Renal cortical epithelial cell (primary cell): ENCODE measurements around the gene ADGRB2. TPM values are rescaled to one million over a fixed set of nuclear protein-coding genes. Genes with fewer than 3 reads are reported as not detected.
A peak's percentile ranks its signal among the peaks of the same experiment; 100 is the strongest.

ENCODE experiments used
- DNase-seq: peaks from one replicate; pipeline ENCODE4 v3.0.0-alpha.2; 2011; ENCODE audit warnings: low read depth
- total RNA-seq: library from RNA; depleted of rRNA; stranded (reverse); fragments of >200 nt; gene quantifications from 2 replicates; pipeline ENCODE4 v1.2.3, GENCODE V29; 2014

The ADGRB2 gene
- total RNA-seq, 1 donor from 2014 or later, result 8.0 TPM

DNA sequence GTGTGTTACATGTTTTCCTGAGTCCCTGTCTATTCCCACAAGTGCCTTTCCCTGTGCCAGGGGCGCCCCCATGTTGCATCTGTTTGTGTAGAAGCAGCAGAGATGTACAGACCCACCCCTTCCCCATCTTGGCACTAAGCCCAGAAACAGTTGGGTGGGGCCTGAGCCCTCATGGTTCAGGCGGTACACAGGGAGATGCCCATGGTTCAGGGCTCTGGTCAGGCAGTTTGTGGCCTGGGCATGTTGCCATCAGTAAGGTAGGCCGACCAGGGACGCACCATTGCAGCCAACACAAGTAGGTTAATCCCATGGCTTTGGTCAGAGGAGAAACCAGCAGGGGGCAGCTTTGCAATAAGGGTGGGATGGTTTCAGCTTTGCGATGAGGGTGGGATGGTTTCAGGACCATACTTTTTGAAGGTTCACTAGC lies 914 bp upstream of the ADGRB2 start:
- DNase-seq, result peak; percentile 47

GRCh38 chr1:31763671-31764311 lies 349 bp downstream of the ADGRB2 start:
- DNase-seq, result no peak

GRCh38 chr1:31762726-31763670 lies 1.1 kb downstream of the ADGRB2 start:
- peak; percentile 15 for DNase-seq

- DNase-seq, result no peak
Measured at GRCh38 chr1:31762323-31762722, 1.8 kb downstream of the ADGRB2 start.

DNA sequence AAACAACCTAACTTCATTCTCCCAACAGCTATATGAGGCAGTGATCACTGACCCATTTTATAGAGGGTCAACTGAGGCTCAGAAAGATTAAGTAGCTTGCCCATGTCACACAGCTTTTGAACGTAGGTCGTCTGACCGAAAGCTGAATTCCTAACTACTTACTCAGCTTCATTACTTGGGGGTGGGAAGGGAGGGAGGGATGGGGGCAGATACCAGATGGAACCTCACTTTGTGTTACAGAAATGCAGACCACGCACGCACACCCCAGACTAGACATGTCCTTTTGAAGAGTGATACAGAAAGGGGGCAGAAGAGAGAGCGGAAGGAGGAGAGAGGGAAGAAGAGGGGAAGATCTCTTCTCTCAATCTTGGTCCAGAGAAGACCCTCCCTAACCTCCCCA lies 2.3 kb downstream of the ADGRB2 start:
- DNase-seq, result peak; percentile 66

DNA sequence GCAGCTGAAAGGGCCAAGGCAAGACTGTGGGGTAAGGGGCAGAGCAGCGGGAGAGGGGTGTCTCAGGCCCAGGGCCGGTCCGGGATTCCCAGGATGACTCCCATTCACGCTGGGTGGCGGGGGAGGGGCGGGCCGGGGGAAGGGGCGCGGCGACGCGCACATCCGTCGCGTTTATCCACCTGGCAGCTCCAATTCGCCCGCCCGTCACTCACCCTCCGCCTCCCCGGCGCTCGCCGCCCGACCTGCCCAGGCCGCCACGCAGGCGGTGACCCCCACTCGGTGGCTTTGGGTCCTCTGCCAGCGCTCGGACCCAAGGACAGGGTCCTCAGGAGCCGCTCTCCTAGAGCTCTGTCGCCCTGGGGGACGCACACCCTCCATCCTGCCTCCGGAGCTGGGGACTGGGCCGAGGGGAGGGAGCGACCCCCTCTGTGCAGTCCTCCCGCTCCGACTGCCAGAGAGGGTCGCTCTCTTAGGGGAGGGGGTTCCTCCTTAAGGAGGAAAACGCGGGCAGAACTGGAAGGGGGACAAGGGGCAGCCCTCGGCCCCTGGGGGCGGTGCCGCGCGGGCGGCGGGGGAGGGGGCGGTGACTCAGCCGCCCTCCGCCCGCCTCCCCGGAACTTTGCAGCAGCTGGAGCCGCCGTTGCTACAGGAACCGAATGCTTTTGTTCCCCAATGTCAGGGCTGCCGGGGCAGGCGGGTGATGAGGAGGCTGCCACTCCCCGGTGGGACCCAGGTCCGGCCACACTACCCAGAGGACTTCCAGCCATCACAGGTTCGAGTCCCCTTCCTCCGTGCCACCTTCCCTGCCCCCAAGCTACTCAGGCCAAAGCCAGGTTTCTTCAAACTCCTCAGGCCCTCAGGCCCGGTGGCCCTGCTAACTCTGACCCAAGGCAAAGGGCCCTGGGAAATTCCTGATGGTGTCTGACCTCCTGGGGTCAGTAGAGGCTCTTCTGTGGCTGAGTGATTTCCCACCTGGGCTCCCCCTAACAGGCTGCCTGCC lies 3.4 kb downstream of the ADGRB2 start:
- peak; percentile 40 for DNase-seq

- no peak for DNase-seq
Measured at GRCh38 chr1:31759298-31760023, 4.7 kb downstream of the ADGRB2 start.

GRCh38 chr1:31758823-31759222 lies 5.3 kb downstream of the ADGRB2 start:
- DNase-seq, result no peak

DNA sequence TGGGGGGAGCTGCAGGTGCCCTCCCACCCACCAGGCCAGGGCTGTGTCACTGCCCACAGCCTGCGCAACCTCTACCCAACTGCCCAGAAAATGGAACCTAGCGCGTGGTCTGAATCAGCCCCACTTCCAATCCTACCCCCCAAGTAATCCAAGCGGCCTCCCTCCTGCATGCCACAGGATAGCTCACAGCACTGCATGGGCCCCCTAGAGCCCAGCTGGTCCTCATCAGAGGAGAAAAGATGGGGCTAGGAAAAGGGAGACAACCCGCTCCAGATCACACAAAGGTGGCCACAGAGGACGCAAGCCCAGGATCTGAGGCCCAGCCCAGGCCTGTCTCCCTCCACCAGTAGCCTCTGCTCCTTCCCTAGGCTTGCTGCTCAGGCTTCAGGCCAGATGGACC lies 6.2 kb downstream of the ADGRB2 start:
- no peak for DNase-seq

- DNase-seq, result no peak
Measured at GRCh38 chr1:31757204-31757679, 6.9 kb downstream of the ADGRB2 start.

DNA sequence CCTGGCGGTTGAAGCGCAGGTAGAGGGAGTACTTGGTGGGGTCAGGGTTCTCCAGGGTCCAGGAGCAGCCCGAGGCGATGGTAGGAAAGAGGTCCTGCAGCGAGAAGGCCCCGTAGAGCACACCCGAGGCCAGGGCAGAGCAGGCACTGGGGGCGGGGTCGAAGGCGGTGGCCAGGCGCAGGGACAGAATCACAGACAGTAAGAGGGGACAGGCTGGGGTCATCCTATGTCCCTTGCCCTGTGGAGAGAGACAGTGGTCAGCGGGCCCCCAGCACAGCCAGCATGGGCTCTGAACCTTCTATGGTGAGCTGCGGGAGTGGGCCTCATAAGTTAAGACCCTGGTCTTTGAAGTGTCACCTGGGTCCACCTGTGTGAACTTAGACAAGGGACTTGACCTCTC lies 7.6 kb downstream of the ADGRB2 start:
- DNase-seq, result no peak

DNA sequence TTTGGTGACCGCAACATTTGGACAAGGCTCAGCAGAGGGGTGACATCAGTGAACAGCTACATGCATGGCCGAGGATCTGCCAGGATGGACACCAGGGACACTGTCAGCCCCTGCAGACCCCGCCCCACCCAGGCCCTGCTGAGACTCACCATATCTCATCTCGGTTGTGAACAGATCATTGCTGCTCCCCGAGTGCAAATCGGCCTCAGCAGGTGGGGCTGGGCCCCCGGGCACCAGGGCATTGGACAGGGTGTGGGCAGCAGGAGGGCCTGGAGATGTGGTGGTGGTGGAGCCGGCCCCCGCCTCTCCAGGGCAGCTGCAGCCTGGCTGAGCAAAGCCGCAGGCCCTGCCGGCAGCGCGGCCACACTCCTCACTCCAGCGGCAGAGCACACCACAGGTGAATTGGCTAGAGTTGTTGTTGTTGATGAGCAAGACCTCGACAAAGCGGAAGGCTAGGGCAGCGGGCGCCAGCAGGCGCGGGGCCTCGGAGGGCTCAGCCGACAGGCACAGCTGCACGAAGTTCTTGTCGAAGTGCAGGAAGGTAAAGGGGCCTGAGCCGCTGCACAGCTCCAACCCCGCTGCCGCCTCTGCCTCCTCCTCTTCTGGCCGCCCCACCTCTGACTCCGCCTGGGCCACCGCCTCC lies 8.2 kb downstream of the ADGRB2 start:
- DNase-seq, result no peak

- DNase-seq, result no peak
Measured at GRCh38 chr1:31755197-31755611, 8.9 kb downstream of the ADGRB2 start.

- DNase-seq, result no peak
Measured at GRCh38 chr1:31754397-31754796, 9.7 kb downstream of the ADGRB2 start.

GRCh38 chr1:31753707-31754349 lies 10.3 kb downstream of the ADGRB2 start:
- no peak for DNase-seq

DNA sequence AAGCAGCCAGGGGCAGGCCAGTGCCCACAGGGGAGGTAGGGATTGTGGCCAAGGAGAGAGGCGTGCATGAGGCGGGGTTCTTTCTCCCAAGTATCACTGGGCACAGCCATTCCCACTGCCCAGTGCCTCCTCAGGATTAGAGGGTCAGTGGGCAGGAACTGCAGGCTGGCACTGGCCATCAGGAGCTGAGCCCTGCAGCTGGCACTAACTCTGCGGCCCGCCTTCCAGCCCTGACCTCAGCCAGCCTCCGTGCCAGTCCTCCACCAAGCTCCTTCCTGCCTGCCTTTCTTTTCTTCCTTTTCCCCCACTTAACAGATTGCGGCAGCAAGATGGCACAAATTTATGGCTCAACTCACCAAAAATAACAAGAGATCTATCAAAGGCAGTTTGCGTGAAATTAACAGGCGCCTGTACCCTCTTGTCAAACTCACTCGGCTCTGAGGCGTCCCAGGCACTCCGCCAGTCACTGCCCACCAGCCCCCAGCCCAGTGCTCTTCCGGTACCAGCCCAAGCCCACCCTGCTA lies 11.1 kb downstream of the ADGRB2 start:
- DNase-seq, result no peak

DNA sequence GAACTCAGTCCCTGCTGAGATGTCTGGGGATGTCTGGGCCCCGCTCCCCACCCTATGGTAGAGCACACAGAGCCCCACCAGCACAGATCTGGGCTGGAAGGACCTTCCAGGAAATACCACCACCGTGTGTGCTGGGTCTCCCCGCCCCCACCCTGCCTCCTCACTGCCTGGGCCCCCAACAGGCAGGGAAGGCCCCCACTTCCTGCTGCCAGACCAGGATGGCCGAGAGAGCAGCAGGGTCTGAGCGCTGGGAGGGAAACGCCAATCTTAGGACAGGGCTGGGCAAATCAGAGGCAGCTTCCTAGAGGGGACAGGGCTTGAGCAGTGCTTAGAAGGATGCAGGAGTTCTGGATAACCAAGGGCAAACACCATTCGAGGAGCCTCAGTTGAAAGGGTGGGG lies 11.9 kb downstream of the ADGRB2 start:
- no peak for DNase-seq

GRCh38 chr1:31751822-31752241 lies 12.3 kb downstream of the ADGRB2 start:
- no peak for DNase-seq

- no peak for DNase-seq
Measured at GRCh38 chr1:31750858-31751510, 13.2 kb downstream of the ADGRB2 start.
